MV-4-11 (cell line): ENCODE data around the gene HOXA1.
"Not testable (repeated sequence)": the region's sequence is repeated elsewhere in the genome, so short reads cannot be mapped to it uniquely, and the experiment has no call there.

Experiments
- DNase-seq: peaks from one replicate; lab custom pipeline; 2025; lab: John Stamatoyannopoulos, UW

The HOXA1 gene

DNA sequence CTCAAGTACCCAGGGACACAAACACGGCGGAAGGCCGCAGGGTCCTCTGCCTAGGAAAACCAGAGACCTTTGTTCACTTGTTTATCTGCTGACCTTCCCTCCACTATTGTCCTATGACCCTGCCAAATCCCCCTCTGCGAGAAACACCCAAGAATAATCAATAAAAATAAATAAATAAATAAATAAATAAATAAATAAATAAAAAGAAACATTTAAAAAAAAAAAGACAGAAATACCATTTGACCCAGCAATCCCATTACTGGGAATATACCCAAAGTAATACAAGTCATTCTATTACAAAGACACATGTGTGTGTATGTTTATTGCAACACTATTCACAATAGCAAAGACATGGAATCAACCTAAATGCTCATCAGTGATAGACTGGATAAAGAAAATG, 49.8 kb downstream of the HOXA1 start:
- DNase-seq = not testable (repeated sequence)

DNA sequence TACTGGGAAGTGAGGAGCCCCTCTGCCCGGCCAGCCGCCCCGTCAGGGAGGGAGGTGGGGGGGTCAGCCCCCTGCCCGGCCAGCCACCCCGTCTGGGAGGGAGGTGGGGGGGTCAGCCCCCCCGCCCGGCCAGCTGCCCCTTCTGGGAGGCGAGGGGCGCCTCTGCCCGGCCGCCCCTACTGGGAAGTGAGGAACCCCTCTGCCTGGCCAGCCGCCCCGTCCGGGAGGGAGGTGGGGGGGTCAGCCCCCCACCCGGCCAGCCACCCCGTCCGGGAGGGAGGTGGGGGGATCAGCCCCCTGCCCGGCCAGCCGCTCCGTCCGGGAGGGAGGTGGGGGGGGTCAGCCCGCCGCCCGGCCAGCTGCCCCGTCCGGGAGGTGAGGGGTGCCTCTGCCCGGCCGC, 50.7 kb downstream of the HOXA1 start:
- DNase-seq = not testable (repeated sequence)
